Globus pallidus (tissue), 1 donor: ENCODE data around the gene BCL2L13.

Experiments used
- DNase-seq: peaks from one replicate; pipeline ENCODE4 v3.0.0-alpha.2; 2015; ENCODE audit warnings: low spot score

BCL2L13 gene

GRCh38 chr22:17726928-17727897 lies 88.7 kb downstream of the BCL2L13 start:
- DNase-seq = no peak

- no peak for DNase-seq
Observed at GRCh38 chr22:17728786-17729185, 90.2 kb downstream of the BCL2L13 start.

GRCh38 chr22:17729561-17729960 lies 91.0 kb downstream of the BCL2L13 start:
- no peak for DNase-seq

GRCh38 chr22:17732251-17732854 lies 93.8 kb downstream of the BCL2L13 start:
- DNase-seq = no peak

- DNase-seq = no peak
Observed at GRCh38 chr22:17733466-17733865, 94.9 kb downstream of the BCL2L13 start.

- no peak for DNase-seq
Observed at GRCh38 chr22:17734187-17734586, 95.6 kb downstream of the BCL2L13 start.

- DNase-seq = no peak
Observed at GRCh38 chr22:17738386-17739128, 100.0 kb downstream of the BCL2L13 start.

- no peak for DNase-seq
Observed at GRCh38 chr22:17739196-17739975, 100.8 kb downstream of the BCL2L13 start.

GRCh38 chr22:17741866-17742526 lies 103.4 kb downstream of the BCL2L13 start:
- no peak for DNase-seq

GRCh38 chr22:17742527-17742902 lies 104.0 kb downstream of the BCL2L13 start:
- peak; percentile 40 for DNase-seq

GRCh38 chr22:17743661-17744411 lies 105.3 kb downstream of the BCL2L13 start:
- no peak for DNase-seq

GRCh38 chr22:17744430-17744829 lies 105.9 kb downstream of the BCL2L13 start:
- DNase-seq = no peak

GRCh38 chr22:17746916-17747315 lies 108.4 kb downstream of the BCL2L13 start:
- no peak for DNase-seq

GRCh38 chr22:17748555-17749353 lies 110.2 kb downstream of the BCL2L13 start:
- DNase-seq = no peak

GRCh38 chr22:17749605-17750395 lies 111.2 kb downstream of the BCL2L13 start:
- DNase-seq = no peak

GRCh38 chr22:17751596-17751995 lies 113.0 kb downstream of the BCL2L13 start:
- no peak for DNase-seq

GRCh38 chr22:17753401-17753989 lies 114.9 kb downstream of the BCL2L13 start:
- DNase-seq = no peak

GRCh38 chr22:17754233-17754925 lies 115.8 kb downstream of the BCL2L13 start:
- no peak for DNase-seq
